Endodermal cell (in vitro differentiated cells): ENCODE measurements around the gene CACNA1A. TPM values are rescaled to one million over a fixed set of nuclear protein-coding genes. Genes with fewer than 3 reads are reported as not detected.

Experiments
- DNase-seq: peaks from one replicate; pipeline ENCODE4 v3.0.0-alpha.2; 2017
- H3K27ac ChIP-seq: 2 replicates; pipeline ENCODE4 v1.5.1; 2013; ENCODE audit warnings: mild to moderate bottlenecking, low read depth, low read length, moderate library complexity
- H3K27me3 ChIP-seq: 2 replicates; pipeline ENCODE4 v1.6.1; 2013; ENCODE audit warnings: mild to moderate bottlenecking, low read length, moderate library complexity; ENCODE audit not compliant: insufficient read depth, control insufficient read depth, poor library complexity, severe bottlenecking
- H3K36me3 ChIP-seq: 2 replicates; pipeline ENCODE4 v1.7.0; 2013; ENCODE audit warnings: mild to moderate bottlenecking, low read length, moderate library complexity; ENCODE audit not compliant: control insufficient read depth, insufficient read depth
- H3K4me1 ChIP-seq: one replicate; pipeline ENCODE4 v1.7.0; 2013; ENCODE audit warnings: low read length; ENCODE audit not compliant: control insufficient read depth, insufficient read depth
- H3K4me3 ChIP-seq: 2 replicates; pipeline ENCODE4 v1.5.1; 2013; ENCODE audit warnings: mild to moderate bottlenecking, low read length, moderate library complexity
- H3K9ac ChIP-seq: 2 replicates; pipeline ENCODE4 v1.6.1; 2013; ENCODE audit warnings: mild to moderate bottlenecking, low read length, moderate library complexity; ENCODE audit not compliant: poor library complexity, severe bottlenecking; ENCODE audit errors: extremely low read depth
- H3K9me3 ChIP-seq: 2 replicates; pipeline ENCODE4 v1.6.1; 2013; ENCODE audit warnings: mild to moderate bottlenecking, low read length, moderate library complexity; ENCODE audit not compliant: control insufficient read depth
- H3K27ac Mint-ChIP-seq: 2 replicates; pipeline ENCODE4 v1.8.0; 2020; ENCODE audit warnings: mixed read lengths
- H3K27me3 Mint-ChIP-seq: 2 replicates; pipeline ENCODE4 v1.8.0; 2021; ENCODE audit warnings: mild to moderate bottlenecking, mixed read lengths; ENCODE audit not compliant: insufficient read depth
- H3K36me3 Mint-ChIP-seq: 2 replicates; pipeline ENCODE4 v1.8.0; 2020; ENCODE audit warnings: low read depth, mixed read lengths
- H3K4me1 Mint-ChIP-seq: 2 replicates; pipeline ENCODE4 v1.8.0; 2020; ENCODE audit warnings: mixed read lengths
- H3K4me3 Mint-ChIP-seq: 2 replicates; pipeline ENCODE4 v1.8.0; 2020; ENCODE audit warnings: mild to moderate bottlenecking, moderate library complexity, mixed read lengths
- H3K9me3 Mint-ChIP-seq: 2 replicates; pipeline ENCODE4 v1.8.0; 2020; ENCODE audit warnings: mild to moderate bottlenecking, mixed read lengths
- CTCF ChIP-seq: fragments of 200-600 bp; sonication (generic); conservative IDR thresholded peaks from 2 replicates; pipeline ENCODE4 v1.5.0; 2021; ENCODE audit warnings: antibody characterized with exemption, mild to moderate bottlenecking
- WGBS, 2 experiments: methylation state at CpG; one replicate each; pipeline versions ENCODE4 v1.1.5 to v1.1.7; 2013; ENCODE audit warnings: missing lambda C conversion rate in 2 of 2, mixed read lengths in 1 of 2; ENCODE audit not compliant: insufficient coverage in 1 of 2, insufficient read length in 1 of 2; 5-methylcytosine and 5-hydroxymethylcytosine counted together
- total RNA-seq, 2 donors: library from RNA; stranded (reverse); fragmentation: NEBNext Ultra II Directional in 1 of 2; extraction: Animal tissue kit (Norgen Biotek cat#: 25700) in 1 of 2; gene quantifications; 2 replicates in 1 of 2; 3 replicates in 1 of 2; pipeline ENCODE4 v1.2.1, GENCODE V29; 2021

CACNA1A gene
- total RNA-seq, 2 donors from 2014 or later = 8.0 to 10.6 TPM

DNA sequence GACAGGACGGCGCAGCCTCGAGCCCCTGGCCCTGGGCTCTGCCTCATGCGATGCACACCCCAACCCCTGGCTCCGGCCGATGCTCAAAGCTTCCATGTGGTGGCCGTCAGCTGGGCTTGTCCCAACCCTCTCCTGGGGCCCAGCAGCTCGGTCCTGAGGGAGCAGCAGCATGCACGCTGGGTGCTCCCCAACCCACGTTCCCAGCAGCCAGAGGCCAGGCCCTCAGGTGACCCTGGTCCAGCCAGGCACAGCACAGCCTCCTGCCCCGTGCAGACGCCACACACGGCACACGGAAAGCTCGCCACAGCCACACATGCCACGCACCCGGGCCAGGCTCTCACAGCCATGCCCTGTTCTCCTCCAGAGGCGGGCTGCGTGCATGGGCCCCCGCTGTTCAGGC is 295.3 kb downstream of the CACNA1A start:
- H3K27me3 ChIP-seq = no peaks in the 10 kb centered on the region
- H3K9ac ChIP-seq = no peak overlapping the region
- Mint-ChIP-seq H3K4me3 (no peak overlapping the region), H3K36me3 (no peaks in the 10 kb centered on the region), H3K9me3 (no peaks in the 10 kb centered on the region), H3K27me3 (no peaks in the 10 kb centered on the region), H3K27ac (peak overlapping the region; percentile 61), H3K4me1 (no peaks in the 10 kb centered on the region)
- no peaks in the 10 kb centered on the region for H3K4me1 ChIP-seq
- no peak overlapping the region for H3K4me3 ChIP-seq
- 92 to 94% methylated on average over 11 to 20 of the region's 20 CpGs for WGBS, 2 experiments
- TF ChIP-seq CTCF = no peak
- peak; percentile 47 for DNase-seq
- H3K27ac ChIP-seq = no peak overlapping the region
- no peaks in the 10 kb centered on the region for H3K9me3 ChIP-seq
- H3K36me3 ChIP-seq = no peaks in the 10 kb centered on the region

DNA sequence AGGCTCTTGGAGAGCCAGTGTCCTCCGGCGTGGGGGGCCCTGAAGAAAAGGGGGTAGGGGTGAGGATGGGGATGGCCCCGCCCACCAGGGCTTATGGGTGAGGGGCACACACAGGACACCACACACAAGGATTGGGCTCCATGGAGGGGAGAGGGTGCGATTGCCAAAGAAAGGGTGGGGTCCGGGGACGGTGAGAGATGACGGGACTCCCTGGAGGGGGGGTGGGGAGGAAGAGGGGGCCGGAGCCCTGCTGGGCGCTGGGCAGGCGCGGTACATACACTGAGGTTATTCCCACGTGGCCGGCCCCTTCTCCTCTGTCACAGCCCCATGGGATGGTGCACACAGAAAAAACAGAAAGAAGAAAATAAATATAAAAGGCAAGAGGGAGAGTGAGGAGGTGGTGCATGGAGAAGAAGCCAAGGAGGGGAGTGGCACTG is 295.9 kb downstream of the CACNA1A start:
- Mint-ChIP-seq H3K4me3 (no peak overlapping the region), H3K36me3 (no peaks in the 10 kb centered on the region), H3K9me3 (no peaks in the 10 kb centered on the region), H3K4me1 (no peaks in the 10 kb centered on the region), H3K27me3 (no peaks in the 10 kb centered on the region), H3K27ac (no peak overlapping the region)
- Histone ChIP-seq H3K4me1 (no peaks in the 10 kb centered on the region), H3K36me3 (no peaks in the 10 kb centered on the region), H3K9me3 (no peaks in the 10 kb centered on the region), H3K27ac (no peak overlapping the region), H3K27me3 (no peaks in the 10 kb centered on the region), H3K4me3 (no peak overlapping the region), H3K9ac (no peak overlapping the region)
- no peak for TF ChIP-seq CTCF
- WGBS, 2 experiments = 89 to 98% methylated on average over 6 to 13 of the region's 13 CpGs
- DNase-seq = no peak

- no peaks in the 10 kb centered on the region for H3K9me3 Mint-ChIP-seq
- H3K27ac Mint-ChIP-seq = no peak overlapping the region
- H3K4me3 ChIP-seq = no peak overlapping the region
- no peaks in the 10 kb centered on the region for H3K27me3 ChIP-seq
- H3K27me3 Mint-ChIP-seq = no peaks in the 10 kb centered on the region
- 89 to 100% methylated on average over 1 to 13 of the region's 13 CpGs for WGBS, 2 experiments
- H3K9ac ChIP-seq = no peak overlapping the region
- peak; percentile 80 for DNase-seq
- H3K4me1 Mint-ChIP-seq = no peaks in the 10 kb centered on the region
- peak overlapping the region; percentile 10 for H3K27ac ChIP-seq
- H3K36me3 ChIP-seq = no peaks in the 10 kb centered on the region
- no peaks in the 10 kb centered on the region for H3K36me3 Mint-ChIP-seq
- no peak overlapping the region for H3K4me3 Mint-ChIP-seq
- no peaks in the 10 kb centered on the region for H3K4me1 ChIP-seq
- peak; percentile 40 for TF ChIP-seq CTCF
- no peaks in the 10 kb centered on the region for H3K9me3 ChIP-seq
Observed at GRCh38 chr19:13209484-13210338, 296.6 kb downstream of the CACNA1A start.
